ENCODE data around the gene DPP10.

DPP10 gene

GRCh38 chr2:115115135-115115534, 672.7 kb downstream of the DPP10 start:
- H3K9ac ChIP-seq (ENCODE audit: low read length), result no peak overlapping the region
- no peaks in the 10 kb centered on the region for H3K27me3 ChIP-seq (ENCODE audit: insufficient read depth, low read length)
- H4K20me1 ChIP-seq (ENCODE audit: insufficient read depth, low read length), result no peaks in the 10 kb centered on the region
- no peaks in the 10 kb centered on the region for H3K79me2 ChIP-seq (ENCODE audit: insufficient read depth, low read length)
- H2AFZ ChIP-seq (ENCODE audit: low read length), result no peak overlapping the region
- H3K4me2 ChIP-seq (ENCODE audit: low read length), result no peak overlapping the region
- no peak overlapping the region for H3K27ac ChIP-seq (ENCODE audit: low read depth, low read length, poor library complexity, severe bottlenecking)
- no peaks in the 10 kb centered on the region for H3F3A ChIP-seq (ENCODE audit: insufficient read depth, low read length)
- H3K36me3 ChIP-seq (ENCODE audit: insufficient read depth, low read length), result no peaks in the 10 kb centered on the region
- no peaks in the 10 kb centered on the region for H3K9me2 ChIP-seq (ENCODE audit: low read depth, low read length)
- H3K4me3 ChIP-seq (ENCODE audit: low read depth, low read length, poor library complexity, severe bottlenecking), result no peak overlapping the region
- no peaks in the 10 kb centered on the region for H3K4me1 ChIP-seq (ENCODE audit: insufficient read depth, low read length, severe bottlenecking)
- H3K9me3 ChIP-seq (ENCODE audit: low read length), result no peaks in the 10 kb centered on the region
- no peak for TF ChIP-seq CTCF (IDR thresholded peaks at IDR 0.05; ENCODE audit: low read length)
- no peak for TF ChIP-seq EZH2 (IDR thresholded peaks at IDR 0.05; ENCODE audit: borderline replicate concordance, low read length)

GRCh38 chr2:115118306-115118705, 675.9 kb downstream of the DPP10 start:
- TF ChIP-seq EZH2 (IDR thresholded peaks at IDR 0.05; ENCODE audit: borderline replicate concordance, low read length), result no peak
- TF ChIP-seq CTCF (IDR thresholded peaks at IDR 0.05; ENCODE audit: low read length), result no peak
- no peak overlapping the region for H3K4me2 ChIP-seq (ENCODE audit: low read length)
- no peaks in the 10 kb centered on the region for H3K9me3 ChIP-seq (ENCODE audit: low read length)
- no peak overlapping the region for H3K4me3 ChIP-seq (ENCODE audit: low read depth, low read length, poor library complexity, severe bottlenecking)
- no peaks in the 10 kb centered on the region for H3K9me2 ChIP-seq (ENCODE audit: low read depth, low read length)
- H3K79me2 ChIP-seq (ENCODE audit: insufficient read depth, low read length), result no peaks in the 10 kb centered on the region
- H3K4me1 ChIP-seq (ENCODE audit: insufficient read depth, low read length, severe bottlenecking), result no peaks in the 10 kb centered on the region
- H2AFZ ChIP-seq (ENCODE audit: low read length), result no peak overlapping the region
- no peaks in the 10 kb centered on the region for H3F3A ChIP-seq (ENCODE audit: insufficient read depth, low read length)
- no peaks in the 10 kb centered on the region for H4K20me1 ChIP-seq (ENCODE audit: insufficient read depth, low read length)
- no peaks in the 10 kb centered on the region for H3K36me3 ChIP-seq (ENCODE audit: insufficient read depth, low read length)
- no peak overlapping the region for H3K9ac ChIP-seq (ENCODE audit: low read length)
- no peak overlapping the region for H3K27ac ChIP-seq (ENCODE audit: low read depth, low read length, poor library complexity, severe bottlenecking)
- no peaks in the 10 kb centered on the region for H3K27me3 ChIP-seq (ENCODE audit: insufficient read depth, low read length)

GRCh38 chr2:115119086-115119485, 676.6 kb downstream of the DPP10 start:
- Histone ChIP-seq H3K4me2 (ENCODE audit: low read length) (no peak overlapping the region), H3K27ac (ENCODE audit: low read depth, low read length, poor library complexity, severe bottlenecking) (no peak overlapping the region), H3K4me3 (ENCODE audit: low read depth, low read length, poor library complexity, severe bottlenecking) (no peak overlapping the region), H3K9me3 (ENCODE audit: low read length) (no peaks in the 10 kb centered on the region), H3K9me2 (ENCODE audit: low read depth, low read length) (no peaks in the 10 kb centered on the region), H2AFZ (ENCODE audit: low read length) (no peak overlapping the region), H3K4me1 (ENCODE audit: insufficient read depth, low read length, severe bottlenecking) (no peaks in the 10 kb centered on the region), H4K20me1 (ENCODE audit: insufficient read depth, low read length) (no peaks in the 10 kb centered on the region), H3K79me2 (ENCODE audit: insufficient read depth, low read length) (no peaks in the 10 kb centered on the region), H3K9ac (ENCODE audit: low read length) (no peak overlapping the region), H3F3A (ENCODE audit: insufficient read depth, low read length) (no peaks in the 10 kb centered on the region), H3K36me3 (ENCODE audit: insufficient read depth, low read length) (no peaks in the 10 kb centered on the region), H3K27me3 (ENCODE audit: insufficient read depth, low read length) (no peaks in the 10 kb centered on the region)
- TF ChIP-seq CTCF (IDR thresholded peaks at IDR 0.05; ENCODE audit: low read length) (no peak), EZH2 (IDR thresholded peaks at IDR 0.05; ENCODE audit: borderline replicate concordance, low read length) (no peak)

Data from OCI-LY1 (cell line).